Panc1 (cell line): ENCODE measurements around the gene OR6C65. TPM values are rescaled to one million over a fixed set of nuclear protein-coding genes. Genes with fewer than 3 reads are reported as not detected.

Experiments used
- ATAC-seq: fragments of 200-7000 bp; cut with Tn5 transposase; 2 replicates; pipeline ENCODE4 v1.9.1; 2020; ENCODE audit warnings: mild to moderate bottlenecking, moderate library complexity
- BruUV-seq: library from RNA; stranded (reverse); fragments of 400-500 nt; replicated peaks from 2 replicates; lab custom pipeline; 2021; lab: Mats Ljungman, UMichigan
- CTCF ChIA-PET: fragments of 300-600 bp; sonication (Branson Sonifier 250); formaldehyde crosslinking; loops from one replicate; lab custom pipeline; 2022; ENCODE audit warnings: antibody characterized with exemption; lab: Charles Lee
- POLR2A ChIA-PET: fragments of 300-600 bp; sonication (Branson Sonifier 250); formaldehyde crosslinking; loops from one replicate; lab custom pipeline; 2022; ENCODE audit warnings: antibody characterized with exemption; lab: Charles Lee
- DNase-seq: peaks from one replicate; pipeline ENCODE4 v3.0.0-alpha.2; 2010; ENCODE audit warnings: low read depth, low spot score
- H3K27ac ChIP-seq: 2 replicates; pipeline ENCODE4 v1.5.1; 2011; ENCODE audit warnings: mild to moderate bottlenecking, low read length, inconsistent platforms
- H3K27me3 ChIP-seq: fragments of 200-500 bp; sonication (Bioruptor generic); 2 replicates; pipeline ENCODE4 v1.6.0; 2014; ENCODE audit warnings: low read length, inconsistent platforms; ENCODE audit not compliant: control insufficient read depth, insufficient read depth
- H3K36me3 ChIP-seq: fragments of 200-500 bp; sonication (Bioruptor generic); 2 replicates; pipeline ENCODE4 v1.5.1; 2014; ENCODE audit warnings: inconsistent platforms, mild to moderate bottlenecking, low read length, moderate library complexity; ENCODE audit not compliant: control insufficient read depth, insufficient read depth
- H3K4me1 ChIP-seq: 2 replicates; pipeline ENCODE4 v1.5.1; 2011; ENCODE audit warnings: inconsistent platforms, mild to moderate bottlenecking, low read length, moderate library complexity; ENCODE audit not compliant: control insufficient read depth, insufficient read depth
- H3K4me3 ChIP-seq, 2 experiments: 2 replicates each; pipeline ENCODE4 v1.5.1; 2011 to 2012; ENCODE audit warnings: low read depth in 2 of 2, low read length in 2 of 2, mild to moderate bottlenecking in 2 of 2, inconsistent platforms in 1 of 2, moderate library complexity in 1 of 2
- H3K9me3 ChIP-seq: fragments of 200-500 bp; sonication (Bioruptor generic); 2 replicates; pipeline ENCODE4 v1.5.1; 2014; ENCODE audit warnings: low read depth, mild to moderate bottlenecking, inconsistent platforms, low read length, moderate library complexity; ENCODE audit not compliant: control insufficient read depth, insufficient read depth
- POLR2AphosphoS5 ChIP-seq: IDR thresholded peaks from 2 replicates; pipeline ENCODE4 v1.6.1; 2012; ENCODE audit warnings: mild to moderate bottlenecking, low read depth, low read length, moderate library complexity
- SIN3A ChIP-seq: IDR thresholded peaks from 2 replicates; pipeline ENCODE4 v1.6.1; 2012; ENCODE audit warnings: low read depth, mild to moderate bottlenecking, low read length, moderate library complexity, borderline replicate concordance; ENCODE audit not compliant: insufficient read depth
- TCF7L2 ChIP-seq: IDR thresholded peaks from 2 replicates; pipeline ENCODE4 v1.6.1; 2011; ENCODE audit warnings: mild to moderate bottlenecking, low read depth, low read length, inconsistent platforms
- in situ Hi-C: cut with HindIII; loops from 2 replicates; pipeline ENCODE4 v1.10.0; 2016; ENCODE audit warnings: low sequenced_read_pairs, low pct_unique_long_range_greater_than_20kb
- intact Hi-C: fragments of 100-400 bp; cut with micrococcal nuclease; formaldehyde crosslinking; loops from one replicate; pipeline ENCODE4 v1.10.0; 2022; ENCODE audit not compliant: unreplicated experiment
- total RNA-seq: library from RNA; stranded (reverse); gene quantifications from one replicate; pipeline ENCODE4 v1.2.1, GENCODE V29; 2021; ENCODE audit not compliant: unreplicated experiment
- TF ChIP-seq, protein P1 (sequence below), 2 experiments: IDR thresholded peaks; 2 replicates each; pipeline ENCODE4 v1.6.1; 2011 to 2012; ENCODE audit warnings: low read depth in 2 of 2, control low read depth in 1 of 2, low read length in 1 of 2, mild to moderate bottlenecking in 1 of 2, moderate library complexity in 1 of 2; ENCODE audit not compliant: insufficient read depth in 1 of 2
- TF ChIP-seq, protein P2 (sequence below): fragments of 450-650 bp; IDR thresholded peaks from 2 replicates; pipeline ENCODE4 v1.5.1; 2017; ENCODE audit warnings: mild to moderate bottlenecking

The OR6C65 gene
- total RNA-seq, 1 experiment from 2014 or later, result not detected

DNA sequence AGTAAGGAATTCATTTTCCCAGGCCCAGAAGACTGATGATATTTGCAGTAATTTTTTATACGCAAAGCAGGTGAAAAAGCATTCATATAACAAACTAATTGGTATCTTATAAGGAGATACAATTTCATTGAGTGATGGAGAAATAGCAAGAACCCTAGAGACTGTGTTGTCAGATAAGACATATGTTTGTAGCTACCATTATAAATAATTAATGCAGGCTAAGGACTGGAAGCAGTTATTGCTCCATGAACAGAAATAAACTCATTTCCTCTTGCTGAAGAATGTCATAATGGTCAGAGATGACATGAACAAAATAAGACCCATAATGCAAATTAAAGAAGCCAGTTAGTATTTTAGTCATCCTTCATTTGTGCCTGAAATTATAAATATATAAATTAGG is 45.0 kb downstream of the OR6C65 start:
- no peak for DNase-seq
- in situ Hi-C loops, result no loop called here
- no peaks in the 10 kb centered on the region for H3K27me3 ChIP-seq
- H3K4me3 ChIP-seq, result no peak overlapping the region
- no peaks in the 10 kb centered on the region for H3K9me3 ChIP-seq
- BruUV-seq, result no TSS peak
- CTCF ChIA-PET, result no interaction called here
- no peaks in the 10 kb centered on the region for H3K4me1 ChIP-seq
- no peaks in the 10 kb centered on the region for H3K36me3 ChIP-seq
- ATAC-seq, result no peak
- no peak overlapping the region for H3K27ac ChIP-seq
- POLR2A ChIA-PET, result no interaction called here
- TF ChIP-seq POLR2AphosphoS5, result no peak
- TF ChIP-seq, protein P1, sequence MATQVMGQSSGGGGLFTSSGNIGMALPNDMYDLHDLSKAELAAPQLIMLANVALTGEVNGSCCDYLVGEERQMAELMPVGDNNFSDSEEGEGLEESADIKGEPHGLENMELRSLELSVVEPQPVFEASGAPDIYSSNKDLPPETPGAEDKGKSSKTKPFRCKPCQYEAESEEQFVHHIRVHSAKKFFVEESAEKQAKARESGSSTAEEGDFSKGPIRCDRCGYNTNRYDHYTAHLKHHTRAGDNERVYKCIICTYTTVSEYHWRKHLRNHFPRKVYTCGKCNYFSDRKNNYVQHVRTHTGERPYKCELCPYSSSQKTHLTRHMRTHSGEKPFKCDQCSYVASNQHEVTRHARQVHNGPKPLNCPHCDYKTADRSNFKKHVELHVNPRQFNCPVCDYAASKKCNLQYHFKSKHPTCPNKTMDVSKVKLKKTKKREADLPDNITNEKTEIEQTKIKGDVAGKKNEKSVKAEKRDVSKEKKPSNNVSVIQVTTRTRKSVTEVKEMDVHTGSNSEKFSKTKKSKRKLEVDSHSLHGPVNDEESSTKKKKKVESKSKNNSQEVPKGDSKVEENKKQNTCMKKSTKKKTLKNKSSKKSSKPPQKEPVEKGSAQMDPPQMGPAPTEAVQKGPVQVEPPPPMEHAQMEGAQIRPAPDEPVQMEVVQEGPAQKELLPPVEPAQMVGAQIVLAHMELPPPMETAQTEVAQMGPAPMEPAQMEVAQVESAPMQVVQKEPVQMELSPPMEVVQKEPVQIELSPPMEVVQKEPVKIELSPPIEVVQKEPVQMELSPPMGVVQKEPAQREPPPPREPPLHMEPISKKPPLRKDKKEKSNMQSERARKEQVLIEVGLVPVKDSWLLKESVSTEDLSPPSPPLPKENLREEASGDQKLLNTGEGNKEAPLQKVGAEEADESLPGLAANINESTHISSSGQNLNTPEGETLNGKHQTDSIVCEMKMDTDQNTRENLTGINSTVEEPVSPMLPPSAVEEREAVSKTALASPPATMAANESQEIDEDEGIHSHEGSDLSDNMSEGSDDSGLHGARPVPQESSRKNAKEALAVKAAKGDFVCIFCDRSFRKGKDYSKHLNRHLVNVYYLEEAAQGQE (IDR thresholded peaks at IDR 0.05; ENCODE audit: insufficient read depth in 1 of 2, low read depth in 2 of 2, low read length in 1 of 2), result no peak
- TF ChIP-seq, protein P2, sequence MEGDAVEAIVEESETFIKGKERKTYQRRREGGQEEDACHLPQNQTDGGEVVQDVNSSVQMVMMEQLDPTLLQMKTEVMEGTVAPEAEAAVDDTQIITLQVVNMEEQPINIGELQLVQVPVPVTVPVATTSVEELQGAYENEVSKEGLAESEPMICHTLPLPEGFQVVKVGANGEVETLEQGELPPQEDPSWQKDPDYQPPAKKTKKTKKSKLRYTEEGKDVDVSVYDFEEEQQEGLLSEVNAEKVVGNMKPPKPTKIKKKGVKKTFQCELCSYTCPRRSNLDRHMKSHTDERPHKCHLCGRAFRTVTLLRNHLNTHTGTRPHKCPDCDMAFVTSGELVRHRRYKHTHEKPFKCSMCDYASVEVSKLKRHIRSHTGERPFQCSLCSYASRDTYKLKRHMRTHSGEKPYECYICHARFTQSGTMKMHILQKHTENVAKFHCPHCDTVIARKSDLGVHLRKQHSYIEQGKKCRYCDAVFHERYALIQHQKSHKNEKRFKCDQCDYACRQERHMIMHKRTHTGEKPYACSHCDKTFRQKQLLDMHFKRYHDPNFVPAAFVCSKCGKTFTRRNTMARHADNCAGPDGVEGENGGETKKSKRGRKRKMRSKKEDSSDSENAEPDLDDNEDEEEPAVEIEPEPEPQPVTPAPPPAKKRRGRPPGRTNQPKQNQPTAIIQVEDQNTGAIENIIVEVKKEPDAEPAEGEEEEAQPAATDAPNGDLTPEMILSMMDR, result no peak
- no peak for TF ChIP-seq SIN3A
- no peak for TF ChIP-seq TCF7L2
- intact Hi-C loops, result no loop called here

DNA sequence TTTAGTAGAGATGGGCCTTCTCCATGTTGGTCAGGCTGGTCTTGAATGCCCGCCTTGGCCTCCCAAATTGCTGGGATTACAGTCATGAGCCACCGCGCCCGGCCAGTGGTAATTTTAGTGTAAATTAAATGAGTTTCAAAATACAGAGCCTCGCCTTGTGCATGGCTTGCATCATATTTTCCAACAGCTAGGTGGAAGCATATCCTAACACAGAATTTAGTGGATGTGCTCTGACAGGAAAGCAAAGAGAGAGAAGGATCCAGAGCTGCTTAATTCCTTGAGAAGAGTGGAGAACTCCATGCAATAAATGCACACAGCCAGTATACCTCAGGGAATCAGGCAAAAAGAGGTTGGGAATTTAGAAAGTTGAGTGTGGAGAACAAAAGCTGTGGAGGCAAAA is 46.0 kb downstream of the OR6C65 start:
- intact Hi-C loops, result no loop called here
- H3K27me3 ChIP-seq, result no peaks in the 10 kb centered on the region
- no peak for TF ChIP-seq SIN3A
- TF ChIP-seq, protein P2, result peak; percentile 34
- H3K4me3 ChIP-seq, result no peak overlapping the region
- H3K4me1 ChIP-seq, result no peaks in the 10 kb centered on the region
- BruUV-seq, result no TSS peak
- ChIA-PET POLR2A (no interaction called here), CTCF (interaction anchor here (0.7 kb wide), 1 partner anchor 173 kb away, joined by 3 read pairs; no protein-coding TSS in a partner anchor)
- no peak overlapping the region for H3K27ac ChIP-seq
- DNase-seq (no peak), ATAC-seq (no peak)
- no peaks in the 10 kb centered on the region for H3K9me3 ChIP-seq
- in situ Hi-C loops, result no loop called here
- no peaks in the 10 kb centered on the region for H3K36me3 ChIP-seq
